Activated B cell treated with CpG ODN at 0.5 μM for 24 hours (primary cell): ENCODE results near the gene CSTF3. TPM values are rescaled to one million over a fixed set of nuclear protein-coding genes. Genes with fewer than 3 reads are reported as not detected.
"Not testable (repeated sequence)": the region's sequence is repeated elsewhere in the genome, so short reads cannot be mapped to it uniquely, and the experiment has no call there.

ENCODE experiments used
- ATAC-seq: fragments of 200-7000 bp; cut with Tn5 transposase; one replicate; pipeline ENCODE4 v1.10.0; 2021; ENCODE audit warnings: low read depth, mild to moderate bottlenecking, moderate library complexity
- CTCF ChIA-PET: fragments of 350-600 bp; sonication (Branson Sonifier 250); formaldehyde crosslinking; loops from one replicate; lab custom pipeline; 2021; ENCODE audit warnings: antibody characterized with exemption; lab: Charles Lee
- POLR2A ChIA-PET: fragments of 350-600 bp; sonication (Branson Sonifier 250); formaldehyde crosslinking; loops from one replicate; lab custom pipeline; 2021; ENCODE audit warnings: antibody characterized with exemption; lab: Charles Lee
- DNase-seq: peaks from one replicate; pipeline ENCODE4 v3.0.0; 2022
- H3K27ac Mint-ChIP-seq: one replicate; pipeline ENCODE4 v1.8.0; 2020; ENCODE audit warnings: mixed read lengths
- H3K27me3 Mint-ChIP-seq: one replicate; pipeline ENCODE4 v1.8.0; 2021; ENCODE audit warnings: mixed read lengths
- H3K36me3 Mint-ChIP-seq: one replicate; pipeline ENCODE4 v1.8.0; 2021; ENCODE audit warnings: low read depth, mixed read lengths
- H3K4me1 Mint-ChIP-seq: one replicate; pipeline ENCODE4 v1.8.0; 2021; ENCODE audit warnings: mixed read lengths
- H3K4me3 Mint-ChIP-seq: one replicate; pipeline ENCODE4 v1.8.0; 2020; ENCODE audit warnings: mild to moderate bottlenecking, mixed read lengths
- H3K9me3 Mint-ChIP-seq: one replicate; pipeline ENCODE4 v1.8.0; 2020; ENCODE audit warnings: mixed read lengths
- CTCF ChIP-seq: fragments of 200-600 bp; IDR thresholded peaks from one replicate; pipeline ENCODE4 v1.8.0; 2022; ENCODE audit warnings: antibody characterized with exemption, mild to moderate bottlenecking
- intact Hi-C: fragments of 100-400 bp; cut with micrococcal nuclease; formaldehyde crosslinking; loops from one replicate; pipeline ENCODE4 v1.15.1; 2024
- total RNA-seq: library from RNA; stranded (reverse); gene quantifications from 2 replicates; pipeline ENCODE4 v1.2.3, GENCODE V29; 2022

The CSTF3 gene
- total RNA-seq, 1 donor from 2014 or later = 33.5 TPM

- H3K27ac Mint-ChIP-seq = no peak overlapping the region
- POLR2A ChIA-PET = no interaction called here
Observed at GRCh38 chr11:33133761-33134160, 27.5 kb downstream of the CSTF3 start.

GRCh38 chr11:33132510-33132909 is 28.8 kb downstream of the CSTF3 start:
- H3K4me1 Mint-ChIP-seq = peaks cover 8% of the 10 kb centered on the region
- no peaks in the 10 kb centered on the region for H3K9me3 Mint-ChIP-seq
- CTCF ChIA-PET = no interaction called here
- H3K27ac Mint-ChIP-seq = no peak overlapping the region
- no peaks in the 10 kb centered on the region for H3K27me3 Mint-ChIP-seq
- intact Hi-C loops = no loop called here
- peaks cover 7% of the 10 kb centered on the region for H3K36me3 Mint-ChIP-seq
- no peak overlapping the region for H3K4me3 Mint-ChIP-seq
- DNase-seq (no peak), ATAC-seq (no peak)
- no peak for TF ChIP-seq CTCF
- POLR2A ChIA-PET = no interaction called here

More at GRCh38 chr11:33133761-33134160, 27.5 kb downstream of the CSTF3 start:
- no peaks in the 10 kb centered on the region for H3K9me3 Mint-ChIP-seq
- CTCF ChIA-PET = no interaction called here
- no peak overlapping the region for H3K4me3 Mint-ChIP-seq
- peaks cover 10% of the 10 kb centered on the region for H3K36me3 Mint-ChIP-seq
- ATAC-seq (no peak), DNase-seq (no peak)
- no peaks in the 10 kb centered on the region for H3K27me3 Mint-ChIP-seq
- TF ChIP-seq CTCF = no peak
- intact Hi-C loops = no loop called here
- peaks cover 2% of the 10 kb centered on the region for H3K4me1 Mint-ChIP-seq

GRCh38 chr11:33128739-33129138 is 32.5 kb downstream of the CSTF3 start:
- CTCF ChIA-PET = no interaction called here

GRCh38 chr11:33125611-33126010 is 35.7 kb downstream of the CSTF3 start:
- Mint-ChIP-seq H3K4me1 (peaks cover 8% of the 10 kb centered on the region), H3K27ac (no peak overlapping the region), H3K9me3 (no peaks in the 10 kb centered on the region), H3K4me3 (no peak overlapping the region), H3K36me3 (peaks cover 4% of the 10 kb centered on the region), H3K27me3 (no peaks in the 10 kb centered on the region)
- POLR2A ChIA-PET = no interaction called here
- CTCF ChIA-PET = no interaction called here
- no peak for TF ChIP-seq CTCF
- intact Hi-C loops = no loop called here
- DNase-seq = no peak
- ATAC-seq = no peak

More at GRCh38 chr11:33128739-33129138, 32.5 kb downstream of the CSTF3 start:
- DNase-seq (no peak), ATAC-seq (no peak)
- peaks cover 4% of the 10 kb centered on the region for H3K36me3 Mint-ChIP-seq
- intact Hi-C loops = no loop called here
- no peak overlapping the region for H3K27ac Mint-ChIP-seq
- H3K27me3 Mint-ChIP-seq = no peaks in the 10 kb centered on the region
- H3K4me1 Mint-ChIP-seq = peaks cover 8% of the 10 kb centered on the region
- no peaks in the 10 kb centered on the region for H3K9me3 Mint-ChIP-seq
- TF ChIP-seq CTCF = no peak
- no peak overlapping the region for H3K4me3 Mint-ChIP-seq
- POLR2A ChIA-PET = interaction anchor here (1.0 kb wide), 1 partner anchor 9 kb away, joined by 3 read pairs; no protein-coding TSS in a partner anchor

- ATAC-seq = no peak
- intact Hi-C loops = no loop called here
- H3K9me3 Mint-ChIP-seq = no peaks in the 10 kb centered on the region
- no peaks in the 10 kb centered on the region for H3K27me3 Mint-ChIP-seq
- no peak for TF ChIP-seq CTCF
- H3K36me3 Mint-ChIP-seq = peaks cover 4% of the 10 kb centered on the region
- H3K27ac Mint-ChIP-seq = no peak overlapping the region
- ChIA-PET CTCF (no interaction called here), POLR2A (no interaction called here)
- H3K4me3 Mint-ChIP-seq = no peak overlapping the region
- no peak for DNase-seq
- peaks cover 8% of the 10 kb centered on the region for H3K4me1 Mint-ChIP-seq
Observed at GRCh38 chr11:33125025-33125424, 36.3 kb downstream of the CSTF3 start.

- H3K4me1 Mint-ChIP-seq, DNase-seq, H3K36me3 Mint-ChIP-seq, intact Hi-C loops, H3K27ac Mint-ChIP-seq, H3K9me3 Mint-ChIP-seq, H3K4me3 Mint-ChIP-seq, POLR2A ChIA-PET, ATAC-seq, H3K27me3 Mint-ChIP-seq, CTCF ChIA-PET: not testable (repeated sequence)
Observed at GRCh38 chr11:33122696-33123095, 38.6 kb downstream of the CSTF3 start.
